ENCODE measurements around the gene RASA3. TPM values are rescaled to one million over a fixed set of nuclear protein-coding genes. Genes with fewer than 3 reads are reported as not detected.

The RASA3 gene
- total RNA-seq, 1 experiment from 2014 or later, result 9.1 TPM

GRCh38 chr13:114013952-114014629 is 118.3 kb downstream of the RASA3 start:
- TF ChIP-seq CTCF (IDR thresholded peaks at IDR 0.05; ENCODE audit: unreplicated experiment), result no peak
- no peak overlapping the region for H3K27ac Mint-ChIP-seq (ENCODE audit: low read depth, unreplicated experiment)
- peaks cover 28% of the 10 kb centered on the region for H3K36me3 Mint-ChIP-seq (ENCODE audit: insufficient read depth, unreplicated experiment)
- DNase-seq (ENCODE audit: unreplicated experiment), result no peak
- CTCF ChIA-PET, result no interaction called here
- H3K4me3 Mint-ChIP-seq (ENCODE audit: unreplicated experiment), result no peak overlapping the region
- intact Hi-C loops (cut with micrococcal nuclease), result no loop called here
- no peaks in the 10 kb centered on the region for H3K9me3 Mint-ChIP-seq (ENCODE audit: unreplicated experiment)
- no TSS peak for BruUV-seq (replicated peaks)
- H3K27me3 Mint-ChIP-seq (ENCODE audit: insufficient read depth, unreplicated experiment), result no peaks in the 10 kb centered on the region
- POLR2A ChIA-PET, result no interaction called here
- peaks cover 13% of the 10 kb centered on the region for H3K4me1 Mint-ChIP-seq (ENCODE audit: insufficient read depth, unreplicated experiment)

DNA sequence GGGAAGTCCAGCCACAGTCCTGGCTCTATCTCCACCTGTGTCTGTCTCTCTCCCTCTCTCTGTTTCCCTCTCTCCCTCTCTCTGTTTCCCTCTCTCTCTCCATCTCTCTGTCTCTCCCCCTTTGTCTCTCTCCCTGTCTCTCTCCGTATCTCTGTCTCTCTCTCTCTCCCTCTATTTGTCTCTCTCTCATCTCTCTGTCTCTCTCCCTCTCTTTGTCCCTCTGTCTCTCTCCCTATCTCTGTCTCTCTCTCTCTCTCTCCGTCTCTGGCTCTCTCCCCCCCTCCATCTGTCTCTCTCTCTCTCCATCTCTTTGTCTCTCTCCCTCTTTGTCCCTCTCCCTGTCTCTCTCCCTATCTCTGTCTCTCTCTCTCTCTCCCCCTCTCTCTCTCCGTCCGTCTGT is 119.1 kb downstream of the RASA3 start:
- intact Hi-C loops (cut with micrococcal nuclease), result no loop called here

GRCh38 chr13:114012921-114013320 is 119.5 kb downstream of the RASA3 start:
- ChIA-PET POLR2A (no interaction called here), CTCF (interaction anchor here (1.1 kb wide), 1 partner anchor 60 kb away, joined by 5 read pairs; no protein-coding TSS in a partner anchor)
- H3K4me1 Mint-ChIP-seq (ENCODE audit: insufficient read depth, unreplicated experiment), result peaks cover 13% of the 10 kb centered on the region
- H3K4me3 Mint-ChIP-seq (ENCODE audit: unreplicated experiment), result no peak overlapping the region
- no peak for TF ChIP-seq CTCF (IDR thresholded peaks at IDR 0.05; ENCODE audit: unreplicated experiment)
- no peaks in the 10 kb centered on the region for H3K9me3 Mint-ChIP-seq (ENCODE audit: unreplicated experiment)
- DNase-seq (ENCODE audit: unreplicated experiment), result no peak
- H3K36me3 Mint-ChIP-seq (ENCODE audit: insufficient read depth, unreplicated experiment), result peaks cover 26% of the 10 kb centered on the region
- no TSS peak for BruUV-seq (replicated peaks)
- no peak overlapping the region for H3K27ac Mint-ChIP-seq (ENCODE audit: low read depth, unreplicated experiment)
- no peaks in the 10 kb centered on the region for H3K27me3 Mint-ChIP-seq (ENCODE audit: insufficient read depth, unreplicated experiment)
- intact Hi-C loops (cut with micrococcal nuclease), result no loop called here

More for the DNA sequence above, 119.1 kb downstream of the RASA3 start:
- Mint-ChIP-seq H3K36me3 (ENCODE audit: insufficient read depth, unreplicated experiment) (peaks cover 26% of the 10 kb centered on the region), H3K4me3 (ENCODE audit: unreplicated experiment) (no peak overlapping the region), H3K4me1 (ENCODE audit: insufficient read depth, unreplicated experiment) (peaks cover 13% of the 10 kb centered on the region), H3K9me3 (ENCODE audit: unreplicated experiment) (no peaks in the 10 kb centered on the region), H3K27me3 (ENCODE audit: insufficient read depth, unreplicated experiment) (no peaks in the 10 kb centered on the region), H3K27ac (ENCODE audit: low read depth, unreplicated experiment) (no peak overlapping the region)
- ChIA-PET CTCF (interaction anchor here (1.1 kb wide), 1 partner anchor 60 kb away, joined by 5 read pairs; no protein-coding TSS in a partner anchor), POLR2A (no interaction called here)
- BruUV-seq (replicated peaks), result no TSS peak
- DNase-seq (ENCODE audit: unreplicated experiment), result no peak
- TF ChIP-seq CTCF (IDR thresholded peaks at IDR 0.05; ENCODE audit: unreplicated experiment), result no peak

- Mint-ChIP-seq H3K27ac (ENCODE audit: low read depth, unreplicated experiment) (no peak overlapping the region), H3K4me1 (ENCODE audit: insufficient read depth, unreplicated experiment) (peaks cover 13% of the 10 kb centered on the region), H3K9me3 (ENCODE audit: unreplicated experiment) (no peaks in the 10 kb centered on the region), H3K36me3 (ENCODE audit: insufficient read depth, unreplicated experiment) (peaks cover 26% of the 10 kb centered on the region), H3K4me3 (ENCODE audit: unreplicated experiment) (no peak overlapping the region), H3K27me3 (ENCODE audit: insufficient read depth, unreplicated experiment) (no peaks in the 10 kb centered on the region)
- intact Hi-C loops (cut with micrococcal nuclease), result no loop called here
- DNase-seq (ENCODE audit: unreplicated experiment), result no peak
- CTCF ChIA-PET, result no interaction called here
- POLR2A ChIA-PET, result no interaction called here
- no peak for TF ChIP-seq CTCF (IDR thresholded peaks at IDR 0.05; ENCODE audit: unreplicated experiment)
- no TSS peak for BruUV-seq (replicated peaks)
Measured at GRCh38 chr13:114012141-114012540, 120.3 kb downstream of the RASA3 start.

Data from MCF 10A (cell line).